ENCODE measurements around the gene KIFC3. TPM values are rescaled to one million over a fixed set of nuclear protein-coding genes. Genes with fewer than 3 reads are reported as not detected.

Gene KIFC3
- total RNA-seq, 1 experiment from 2014 or later: 32.6 TPM

DNA sequence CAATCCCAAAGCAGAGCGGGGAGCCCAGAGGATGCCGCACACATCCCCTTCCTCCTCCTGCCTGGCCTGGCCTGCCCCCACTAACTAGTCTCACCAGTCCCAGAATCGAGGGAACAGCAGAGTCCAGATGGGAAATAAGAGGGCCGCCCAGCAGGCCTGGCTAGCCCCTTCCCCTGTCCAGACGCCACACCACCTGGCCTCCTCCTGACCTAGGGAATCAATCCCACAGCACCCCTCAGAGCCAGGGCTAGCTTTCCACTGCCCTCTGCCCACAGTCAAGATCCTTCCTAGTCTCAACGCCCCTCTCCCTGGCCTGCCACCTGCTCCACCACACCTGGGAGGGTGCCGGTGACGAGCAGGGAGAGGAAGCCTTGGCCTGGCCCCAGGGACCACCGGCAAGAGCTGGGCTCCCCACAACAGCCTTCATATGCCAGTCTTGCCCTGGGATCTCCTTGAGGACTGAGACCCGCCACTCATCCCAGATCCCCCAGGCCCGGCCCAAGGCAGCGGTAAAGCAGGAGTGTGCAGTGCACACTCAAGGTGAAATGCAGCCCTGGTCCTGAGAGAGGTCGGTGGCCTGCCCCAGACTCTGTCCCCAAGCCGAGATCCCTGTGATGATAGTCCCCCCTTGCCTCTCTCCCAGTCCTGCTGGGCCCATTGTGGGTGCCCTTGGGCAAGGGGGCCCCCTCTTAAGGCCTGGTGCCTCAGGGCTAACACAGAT, 38.8 kb downstream of the KIFC3 start:
- no peak overlapping the region for H3K4me3 ChIP-seq (ENCODE audit: low read length)
- ChIA-PET POLR2A (ENCODE audit: unreplicated experiment) (no interaction called here), CTCF (interaction anchor here (0.7 kb wide), 1 partner anchor 96 kb away, joined by 5 read pairs; no protein-coding TSS in a partner anchor)
- H3F3A ChIP-seq (ENCODE audit: low read length, unreplicated experiment): no peaks in the 10 kb centered on the region
- no peak overlapping the region for H3K4me2 ChIP-seq (ENCODE audit: low read length)
- DNase-seq: no peak
- no peaks in the 10 kb centered on the region for H3K9me3 ChIP-seq (ENCODE audit: low read length)
- H3K36me3 ChIP-seq (ENCODE audit: low read depth, low read length): no peaks in the 10 kb centered on the region
- no peaks in the 10 kb centered on the region for H3K9me2 ChIP-seq (replicated peaks; ENCODE audit: low read length)
- peak overlapping the region; percentile 32; the same call in 1 of the 2 replicates for H3K27ac ChIP-seq (ENCODE audit: low read length)
- H3K9ac ChIP-seq (ENCODE audit: low read length): no peak overlapping the region
- H4K20me1 ChIP-seq (ENCODE audit: low read length): no peaks in the 10 kb centered on the region
- no peaks in the 10 kb centered on the region for H3K79me2 ChIP-seq (ENCODE audit: low read length)
- peaks cover 8% of the 10 kb centered on the region for H3K4me1 ChIP-seq (ENCODE audit: insufficient read depth, low read length)
- no peak overlapping the region for H2AFZ ChIP-seq (ENCODE audit: low read length)
- BruUV-seq (replicated peaks): no TSS peak
- no peaks in the 10 kb centered on the region for H3K27me3 ChIP-seq (ENCODE audit: low read length)
- ATAC-seq: no peak
- TF ChIP-seq EZH2 (IDR thresholded peaks at IDR 0.05; ENCODE audit: low read length, unreplicated experiment): no peak
- no peak for TF ChIP-seq EZH2phosphoT487 (IDR thresholded peaks at IDR 0.05; ENCODE audit: borderline replicate concordance, low read length)
- TF ChIP-seq, protein P1, sequence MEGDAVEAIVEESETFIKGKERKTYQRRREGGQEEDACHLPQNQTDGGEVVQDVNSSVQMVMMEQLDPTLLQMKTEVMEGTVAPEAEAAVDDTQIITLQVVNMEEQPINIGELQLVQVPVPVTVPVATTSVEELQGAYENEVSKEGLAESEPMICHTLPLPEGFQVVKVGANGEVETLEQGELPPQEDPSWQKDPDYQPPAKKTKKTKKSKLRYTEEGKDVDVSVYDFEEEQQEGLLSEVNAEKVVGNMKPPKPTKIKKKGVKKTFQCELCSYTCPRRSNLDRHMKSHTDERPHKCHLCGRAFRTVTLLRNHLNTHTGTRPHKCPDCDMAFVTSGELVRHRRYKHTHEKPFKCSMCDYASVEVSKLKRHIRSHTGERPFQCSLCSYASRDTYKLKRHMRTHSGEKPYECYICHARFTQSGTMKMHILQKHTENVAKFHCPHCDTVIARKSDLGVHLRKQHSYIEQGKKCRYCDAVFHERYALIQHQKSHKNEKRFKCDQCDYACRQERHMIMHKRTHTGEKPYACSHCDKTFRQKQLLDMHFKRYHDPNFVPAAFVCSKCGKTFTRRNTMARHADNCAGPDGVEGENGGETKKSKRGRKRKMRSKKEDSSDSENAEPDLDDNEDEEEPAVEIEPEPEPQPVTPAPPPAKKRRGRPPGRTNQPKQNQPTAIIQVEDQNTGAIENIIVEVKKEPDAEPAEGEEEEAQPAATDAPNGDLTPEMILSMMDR (conservative IDR thresholded peaks at IDR 0.05; ENCODE audit: low read depth, low read length): no peak
- intact Hi-C loops (cut with micrococcal nuclease): loop anchor here (5.0 kb wide), 1 partner anchor 49 kb away; no protein-coding TSS in a partner anchor

DNA sequence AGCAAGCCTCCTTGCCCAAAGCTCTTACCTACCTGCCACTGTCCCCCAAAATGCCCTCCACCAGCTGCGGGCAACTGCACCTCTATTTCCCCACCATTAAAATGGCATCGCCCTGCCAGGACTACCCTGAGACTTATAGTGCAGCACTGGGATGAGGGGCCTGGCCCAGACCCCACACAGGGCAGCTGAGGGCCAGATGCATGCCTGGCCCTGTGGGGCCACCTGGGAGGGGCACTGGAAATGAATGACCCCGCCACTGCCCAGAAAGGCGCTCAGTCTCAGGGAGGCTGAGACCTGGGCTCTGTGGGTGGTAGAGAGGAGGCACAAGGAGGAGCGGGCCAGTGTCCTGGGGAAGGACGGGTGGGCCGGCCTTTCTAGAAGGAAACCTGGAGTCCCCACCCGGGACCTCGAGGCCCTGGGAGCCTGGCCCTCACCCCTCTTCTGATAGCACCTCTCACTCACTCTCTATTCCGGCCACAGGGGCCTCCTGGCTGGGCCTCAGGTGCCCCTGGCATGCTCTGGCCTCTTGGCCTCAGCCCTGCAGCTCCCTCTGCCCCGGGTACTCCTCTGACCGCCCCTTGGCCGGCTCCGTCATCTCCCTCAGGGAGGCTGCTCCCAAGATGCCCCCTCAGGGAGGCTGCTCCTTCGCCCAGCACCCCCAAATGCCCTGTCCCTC, 39.8 kb downstream of the KIFC3 start:
- Histone ChIP-seq H3K79me2 (ENCODE audit: low read length) (no peaks in the 10 kb centered on the region), H3K4me1 (ENCODE audit: insufficient read depth, low read length) (peaks cover 8% of the 10 kb centered on the region), H3K4me2 (ENCODE audit: low read length) (no peak overlapping the region), H3K9ac (ENCODE audit: low read length) (no peak overlapping the region), H3K9me2 (replicated peaks; ENCODE audit: low read length) (no peaks in the 10 kb centered on the region), H3F3A (ENCODE audit: low read length, unreplicated experiment) (no peaks in the 10 kb centered on the region), H3K36me3 (ENCODE audit: low read depth, low read length) (no peaks in the 10 kb centered on the region), H2AFZ (ENCODE audit: low read length) (no peak overlapping the region), H3K27ac (ENCODE audit: low read length) (no peak overlapping the region), H3K4me3 (ENCODE audit: low read length) (no peak overlapping the region), H3K9me3 (ENCODE audit: low read length) (no peaks in the 10 kb centered on the region), H3K27me3 (ENCODE audit: low read length) (no peaks in the 10 kb centered on the region), H4K20me1 (ENCODE audit: low read length) (no peaks in the 10 kb centered on the region)
- ATAC-seq: no peak
- ChIA-PET POLR2A (ENCODE audit: unreplicated experiment) (no interaction called here), CTCF (no interaction called here)
- no TSS peak for BruUV-seq (replicated peaks)
- no peak for DNase-seq
- intact Hi-C loops (cut with micrococcal nuclease): loop anchor here (5.0 kb wide), 1 partner anchor 50 kb away; no protein-coding TSS in a partner anchor
- TF ChIP-seq EZH2 (IDR thresholded peaks at IDR 0.05; ENCODE audit: low read length, unreplicated experiment) (no peak), EZH2phosphoT487 (IDR thresholded peaks at IDR 0.05; ENCODE audit: borderline replicate concordance, low read length) (no peak)
- TF ChIP-seq, protein P1 (conservative IDR thresholded peaks at IDR 0.05; ENCODE audit: low read depth, low read length): no peak

DNA sequence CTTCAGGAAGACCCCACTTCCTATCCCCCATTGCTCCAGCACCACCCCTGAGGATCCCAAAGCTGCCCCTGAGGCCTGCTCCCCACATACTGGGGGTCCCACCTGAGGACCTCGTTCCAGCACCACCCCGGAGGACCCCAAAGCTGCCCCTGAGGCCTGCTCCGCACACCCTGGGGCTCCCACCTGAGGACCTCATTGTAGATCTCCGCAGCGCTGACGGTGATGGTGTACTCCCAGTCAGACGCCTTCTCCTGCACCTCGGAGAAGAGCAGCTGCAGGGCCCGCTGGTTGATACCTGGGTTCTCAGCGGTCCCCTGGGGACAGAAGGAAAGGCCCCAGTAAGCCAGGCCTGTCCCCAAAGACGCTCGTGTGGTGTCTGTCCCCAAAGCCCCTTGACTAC, 40.3 kb downstream of the KIFC3 start:
- no TSS peak for BruUV-seq (replicated peaks)
- Histone ChIP-seq H3K4me3 (ENCODE audit: low read length) (no peak overlapping the region), H3K36me3 (ENCODE audit: low read depth, low read length) (no peaks in the 10 kb centered on the region), H3K4me1 (ENCODE audit: insufficient read depth, low read length) (peaks cover 8% of the 10 kb centered on the region), H3K9ac (ENCODE audit: low read length) (no peak overlapping the region), H3K79me2 (ENCODE audit: low read length) (no peaks in the 10 kb centered on the region), H3F3A (ENCODE audit: low read length, unreplicated experiment) (no peaks in the 10 kb centered on the region), H3K9me3 (ENCODE audit: low read length) (no peaks in the 10 kb centered on the region), H3K9me2 (replicated peaks; ENCODE audit: low read length) (no peaks in the 10 kb centered on the region), H3K27ac (ENCODE audit: low read length) (no peak overlapping the region), H3K27me3 (ENCODE audit: low read length) (no peaks in the 10 kb centered on the region), H3K4me2 (ENCODE audit: low read length) (no peak overlapping the region), H2AFZ (ENCODE audit: low read length) (no peak overlapping the region), H4K20me1 (ENCODE audit: low read length) (no peaks in the 10 kb centered on the region)
- DNase-seq (no peak), ATAC-seq (no peak)
- POLR2A ChIA-PET (ENCODE audit: unreplicated experiment): no interaction called here
- TF ChIP-seq EZH2phosphoT487 (IDR thresholded peaks at IDR 0.05; ENCODE audit: borderline replicate concordance, low read length): no peak
- TF ChIP-seq, protein P1 (conservative IDR thresholded peaks at IDR 0.05; ENCODE audit: low read depth, low read length): no peak
- TF ChIP-seq EZH2 (IDR thresholded peaks at IDR 0.05; ENCODE audit: low read length, unreplicated experiment): no peak
- CTCF ChIA-PET: no interaction called here
- intact Hi-C loops (cut with micrococcal nuclease): loop anchor here (5.0 kb wide), 1 partner anchor 50 kb away; no protein-coding TSS in a partner anchor

Data from PC-3 (cell line).